Measurements from ENCODE around the gene ALOX12.

ALOX12 gene

GRCh38 chr17:6994118-6994598, 1.7 kb upstream of the ALOX12 start:
- TF ChIP-seq EZH2 (optimal IDR thresholded peaks at IDR 0.05; ENCODE audit: low read depth, low read length) (no peak), CTCF (IDR thresholded peaks at IDR 0.05; ENCODE audit: low read length) (no peak), EZH2phosphoT487 (IDR thresholded peaks at IDR 0.05; ENCODE audit: low read length) (no peak)
- Histone ChIP-seq H2AFZ (ENCODE audit: low read length) (no peak overlapping the region), H3K4me2 (ENCODE audit: low read depth, low read length) (no peak overlapping the region), H3K9me2 (replicated peaks; ENCODE audit: insufficient read depth, low read length) (no peaks in the 10 kb centered on the region), H4K20me1 (ENCODE audit: insufficient read depth, low read length) (no peaks in the 10 kb centered on the region), H3K9ac (ENCODE audit: low read length) (no peak overlapping the region), H3K9me3 (replicated peaks; ENCODE audit: insufficient read depth, low read length) (no peaks in the 10 kb centered on the region), H3K4me3 (ENCODE audit: low read length) (no peak overlapping the region), H3K27me3 (replicated peaks; ENCODE audit: insufficient read depth, low read length) (no peaks in the 10 kb centered on the region), H3F3A (ENCODE audit: insufficient read depth, low read length) (no peaks in the 10 kb centered on the region), H3K4me1 (ENCODE audit: low read length) (no peaks in the 10 kb centered on the region), H3K79me2 (ENCODE audit: low read length) (no peaks in the 10 kb centered on the region), H3K36me3 (replicated peaks; ENCODE audit: insufficient read depth, low read length) (no peaks in the 10 kb centered on the region), H3K27ac (ENCODE audit: low read length) (no peak overlapping the region)
- DNase-seq, result no peak

- no peaks in the 10 kb centered on the region for H3K27me3 ChIP-seq (replicated peaks; ENCODE audit: insufficient read depth, low read length)
- H3K9ac ChIP-seq (ENCODE audit: low read length), result no peak overlapping the region
- TF ChIP-seq EZH2phosphoT487 (IDR thresholded peaks at IDR 0.05; ENCODE audit: low read length) (no peak), CTCF (IDR thresholded peaks at IDR 0.05; ENCODE audit: low read length) (no peak), EZH2 (optimal IDR thresholded peaks at IDR 0.05; ENCODE audit: low read depth, low read length) (no peak)
- no peaks in the 10 kb centered on the region for H3K4me1 ChIP-seq (ENCODE audit: low read length)
- no peak overlapping the region for H3K27ac ChIP-seq (ENCODE audit: low read length)
- no peak overlapping the region for H3K4me3 ChIP-seq (ENCODE audit: low read length)
- H3K36me3 ChIP-seq (replicated peaks; ENCODE audit: insufficient read depth, low read length), result no peaks in the 10 kb centered on the region
- no peak overlapping the region for H3K4me2 ChIP-seq (ENCODE audit: low read depth, low read length)
- H3K9me2 ChIP-seq (replicated peaks; ENCODE audit: insufficient read depth, low read length), result no peaks in the 10 kb centered on the region
- H3K9me3 ChIP-seq (replicated peaks; ENCODE audit: insufficient read depth, low read length), result no peaks in the 10 kb centered on the region
- H3K79me2 ChIP-seq (ENCODE audit: low read length), result no peaks in the 10 kb centered on the region
- H4K20me1 ChIP-seq (ENCODE audit: insufficient read depth, low read length), result no peaks in the 10 kb centered on the region
- no peak overlapping the region for H2AFZ ChIP-seq (ENCODE audit: low read length)
- H3F3A ChIP-seq (ENCODE audit: insufficient read depth, low read length), result no peaks in the 10 kb centered on the region
- no peak for DNase-seq
These were observed 1.1 kb upstream of the ALOX12 start for GRCh38 chr17:6994666-6995256.

GRCh38 chr17:6996256-6997011, 585 bp downstream of the ALOX12 start:
- H2AFZ ChIP-seq (ENCODE audit: low read length), result no peak overlapping the region
- no peaks in the 10 kb centered on the region for H3K9me3 ChIP-seq (replicated peaks; ENCODE audit: insufficient read depth, low read length)
- H3K4me3 ChIP-seq (ENCODE audit: low read length), result no peak overlapping the region
- H3K79me2 ChIP-seq (ENCODE audit: low read length), result no peaks in the 10 kb centered on the region
- H3K9me2 ChIP-seq (replicated peaks; ENCODE audit: insufficient read depth, low read length), result no peaks in the 10 kb centered on the region
- no peaks in the 10 kb centered on the region for H3K4me1 ChIP-seq (ENCODE audit: low read length)
- no peak overlapping the region for H3K27ac ChIP-seq (ENCODE audit: low read length)
- no peak for DNase-seq
- no peaks in the 10 kb centered on the region for H3F3A ChIP-seq (ENCODE audit: insufficient read depth, low read length)
- H3K36me3 ChIP-seq (replicated peaks; ENCODE audit: insufficient read depth, low read length), result no peaks in the 10 kb centered on the region
- no peak for TF ChIP-seq CTCF (IDR thresholded peaks at IDR 0.05; ENCODE audit: low read length)
- no peak for TF ChIP-seq EZH2phosphoT487 (IDR thresholded peaks at IDR 0.05; ENCODE audit: low read length)
- no peak for TF ChIP-seq EZH2 (optimal IDR thresholded peaks at IDR 0.05; ENCODE audit: low read depth, low read length)
- H3K4me2 ChIP-seq (ENCODE audit: low read depth, low read length), result no peak overlapping the region
- H3K27me3 ChIP-seq (replicated peaks; ENCODE audit: insufficient read depth, low read length), result no peaks in the 10 kb centered on the region
- H4K20me1 ChIP-seq (ENCODE audit: insufficient read depth, low read length), result no peaks in the 10 kb centered on the region
- no peak overlapping the region for H3K9ac ChIP-seq (ENCODE audit: low read length)
